ENCODE measurements around the gene STKLD1.

Gene STKLD1

DNA sequence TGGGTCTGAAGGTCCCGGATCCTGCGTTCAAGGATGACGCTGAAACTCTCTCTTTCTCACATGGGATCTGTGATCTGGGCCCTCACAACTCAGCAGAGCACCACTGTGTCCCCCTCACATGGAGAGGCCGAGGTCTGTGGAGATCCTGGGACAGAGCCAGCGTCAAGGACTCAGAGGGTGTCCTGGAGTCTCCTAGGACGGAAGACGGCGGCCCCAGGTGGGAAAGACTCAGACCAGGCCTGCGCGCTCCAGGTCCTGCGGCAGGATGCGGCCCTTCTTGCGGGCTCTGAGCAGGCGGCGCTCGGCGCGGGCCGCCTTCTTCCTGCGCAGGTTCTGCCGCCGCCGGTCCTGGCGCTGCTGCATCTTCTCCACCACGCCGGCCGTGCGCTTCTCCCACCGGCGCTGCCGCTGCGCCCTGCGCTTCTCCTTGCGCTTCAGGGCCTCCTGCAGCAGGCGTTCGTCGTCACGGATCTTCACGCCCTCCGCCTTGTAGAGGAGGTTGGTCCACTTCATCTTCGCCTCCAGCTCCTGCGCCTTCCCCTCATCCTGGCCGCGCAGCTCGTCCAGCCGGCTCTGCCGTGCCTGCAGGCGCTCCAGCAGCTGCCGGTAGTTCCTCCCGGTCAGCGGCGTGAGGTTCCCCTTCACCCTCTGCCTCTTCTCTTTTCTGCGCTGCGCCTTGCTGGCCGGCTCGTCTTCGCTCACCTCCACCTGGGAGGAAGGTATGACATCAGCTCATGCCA lies 44.4 kb upstream of the STKLD1 start:
- Histone ChIP-seq H4K20me1 (ENCODE audit: insufficient read depth) (no peaks in the 10 kb centered on the region), H3K4me2 (no peak overlapping the region), H3K36me3 (ENCODE audit: insufficient read depth) (no peaks in the 10 kb centered on the region), H3K4me1 (ENCODE audit: low read depth, poor library complexity, severe bottlenecking) (peaks cover 10% of the 10 kb centered on the region), H2AFZ (ENCODE audit: low read depth) (no peak overlapping the region), H3K27ac (no peak overlapping the region), H3K9ac (no peak overlapping the region), H3K27me3 (ENCODE audit: insufficient read depth, low read depth) (peaks cover 7% of the 10 kb centered on the region; the same call in 1 of the 2 replicates), H3K4me3 (IDR thresholded peaks at IDR 0.05; ENCODE audit: insufficient read depth, low read depth, low read length) (no peak overlapping the region), H3K79me2 (ENCODE audit: insufficient read depth, low read depth) (peaks cover 9% of the 10 kb centered on the region; the same call in 1 of the 2 replicates)
- TF ChIP-seq, protein P1, sequence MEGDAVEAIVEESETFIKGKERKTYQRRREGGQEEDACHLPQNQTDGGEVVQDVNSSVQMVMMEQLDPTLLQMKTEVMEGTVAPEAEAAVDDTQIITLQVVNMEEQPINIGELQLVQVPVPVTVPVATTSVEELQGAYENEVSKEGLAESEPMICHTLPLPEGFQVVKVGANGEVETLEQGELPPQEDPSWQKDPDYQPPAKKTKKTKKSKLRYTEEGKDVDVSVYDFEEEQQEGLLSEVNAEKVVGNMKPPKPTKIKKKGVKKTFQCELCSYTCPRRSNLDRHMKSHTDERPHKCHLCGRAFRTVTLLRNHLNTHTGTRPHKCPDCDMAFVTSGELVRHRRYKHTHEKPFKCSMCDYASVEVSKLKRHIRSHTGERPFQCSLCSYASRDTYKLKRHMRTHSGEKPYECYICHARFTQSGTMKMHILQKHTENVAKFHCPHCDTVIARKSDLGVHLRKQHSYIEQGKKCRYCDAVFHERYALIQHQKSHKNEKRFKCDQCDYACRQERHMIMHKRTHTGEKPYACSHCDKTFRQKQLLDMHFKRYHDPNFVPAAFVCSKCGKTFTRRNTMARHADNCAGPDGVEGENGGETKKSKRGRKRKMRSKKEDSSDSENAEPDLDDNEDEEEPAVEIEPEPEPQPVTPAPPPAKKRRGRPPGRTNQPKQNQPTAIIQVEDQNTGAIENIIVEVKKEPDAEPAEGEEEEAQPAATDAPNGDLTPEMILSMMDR (conservative IDR thresholded peaks at IDR 0.05; ENCODE audit: low read depth, low read length): no peak

DNA sequence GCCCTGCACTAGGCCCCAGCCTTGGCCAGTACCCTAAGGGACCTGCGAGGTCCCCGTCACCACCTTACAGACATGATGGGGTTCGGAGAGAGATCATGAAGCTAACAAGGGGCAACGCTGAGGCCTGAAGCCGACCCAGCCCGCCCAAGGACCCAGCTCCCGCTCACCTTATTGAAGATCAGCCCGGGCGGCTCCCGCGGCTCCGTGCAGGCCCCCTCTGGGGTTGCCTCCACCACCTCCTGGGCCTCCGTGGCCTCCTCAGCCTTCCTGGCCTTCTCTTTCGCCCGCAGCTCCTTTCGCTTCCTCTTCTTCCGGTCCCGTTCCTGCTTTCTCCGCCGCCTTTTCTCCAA lies 43.8 kb upstream of the STKLD1 start:
- Histone ChIP-seq H4K20me1 (ENCODE audit: insufficient read depth) (no peaks in the 10 kb centered on the region), H3K36me3 (ENCODE audit: insufficient read depth) (no peaks in the 10 kb centered on the region), H3K79me2 (ENCODE audit: insufficient read depth, low read depth) (peaks cover 9% of the 10 kb centered on the region; the same call in 1 of the 2 replicates)

DNA sequence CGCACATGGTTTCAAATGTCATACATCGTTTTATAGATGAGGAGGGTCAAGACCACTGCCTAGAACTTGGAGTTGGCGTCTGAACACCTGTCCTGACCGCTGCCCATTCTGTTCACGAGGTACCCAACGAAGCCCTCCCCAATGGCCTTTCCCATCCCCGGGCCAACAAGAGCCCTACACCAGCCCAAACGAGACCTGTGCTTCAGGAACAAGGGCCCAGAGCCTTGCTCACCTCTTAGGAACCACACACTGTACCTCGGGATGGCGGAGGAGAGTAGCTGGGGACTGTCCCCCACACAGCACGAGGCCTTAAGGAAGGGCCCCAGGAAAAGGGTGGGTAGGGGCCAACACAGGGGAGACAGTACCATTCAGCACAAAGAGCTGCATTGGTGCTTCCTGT lies 43.2 kb upstream of the STKLD1 start:
- Histone ChIP-seq H3K4me2 (no peak overlapping the region), H3K79me2 (ENCODE audit: insufficient read depth, low read depth) (peaks cover 9% of the 10 kb centered on the region; the same call in 1 of the 2 replicates), H2AFZ (ENCODE audit: low read depth) (no peak overlapping the region), H3K27ac (no peak overlapping the region), H3K36me3 (ENCODE audit: insufficient read depth) (no peaks in the 10 kb centered on the region), H3K9ac (no peak overlapping the region), H3K4me3 (IDR thresholded peaks at IDR 0.05; ENCODE audit: insufficient read depth, low read depth, low read length) (no peak overlapping the region), H3K27me3 (ENCODE audit: insufficient read depth, low read depth) (no peaks in the 10 kb centered on the region), H4K20me1 (ENCODE audit: insufficient read depth) (no peaks in the 10 kb centered on the region), H3K4me1 (ENCODE audit: low read depth, poor library complexity, severe bottlenecking) (peaks cover 10% of the 10 kb centered on the region)
- TF ChIP-seq, protein P1 (conservative IDR thresholded peaks at IDR 0.05; ENCODE audit: low read depth, low read length): no peak

More for the DNA sequence above, 43.8 kb upstream of the STKLD1 start:
- no peak overlapping the region for H3K4me3 ChIP-seq (IDR thresholded peaks at IDR 0.05; ENCODE audit: insufficient read depth, low read depth, low read length)
- H3K4me2 ChIP-seq: no peak overlapping the region
- TF ChIP-seq, protein P1 (conservative IDR thresholded peaks at IDR 0.05; ENCODE audit: low read depth, low read length): no peak
- H2AFZ ChIP-seq (ENCODE audit: low read depth): no peak overlapping the region
- peaks cover 2% of the 10 kb centered on the region; the same call in 1 of the 2 replicates for H3K27me3 ChIP-seq (ENCODE audit: insufficient read depth, low read depth)
- H3K27ac ChIP-seq: no peak overlapping the region
- H3K4me1 ChIP-seq (ENCODE audit: low read depth, poor library complexity, severe bottlenecking): peaks cover 10% of the 10 kb centered on the region
- H3K9ac ChIP-seq: no peak overlapping the region

DNA sequence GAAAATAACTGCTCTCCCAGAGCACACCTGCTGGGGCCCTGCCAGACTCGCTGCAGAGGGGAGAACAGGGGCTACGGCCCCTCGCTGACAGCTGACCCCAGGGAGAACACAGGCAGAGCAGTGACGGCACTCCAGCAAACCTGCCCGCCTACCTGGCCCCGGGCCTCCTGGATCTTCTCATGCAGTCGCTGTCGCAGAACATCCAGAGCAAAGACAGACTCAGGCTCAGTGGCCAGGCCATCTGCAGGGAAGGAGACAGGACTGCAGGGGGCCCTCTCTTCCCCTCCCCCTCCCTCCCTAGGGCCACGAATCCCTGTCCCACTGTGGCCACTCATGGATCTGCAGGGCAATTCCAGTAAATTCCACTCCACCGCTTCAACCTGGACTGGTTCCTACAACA lies 42.6 kb upstream of the STKLD1 start:
- no peak overlapping the region for H2AFZ ChIP-seq (ENCODE audit: low read depth)
- no peaks in the 10 kb centered on the region for H4K20me1 ChIP-seq (ENCODE audit: insufficient read depth)
- no peak overlapping the region for H3K4me2 ChIP-seq

More for the DNA sequence above, 42.6 kb upstream of the STKLD1 start:
- Histone ChIP-seq H3K36me3 (ENCODE audit: insufficient read depth) (no peaks in the 10 kb centered on the region), H3K4me3 (IDR thresholded peaks at IDR 0.05; ENCODE audit: insufficient read depth, low read depth, low read length) (no peak overlapping the region), H3K4me1 (ENCODE audit: low read depth, poor library complexity, severe bottlenecking) (peaks cover 10% of the 10 kb centered on the region), H3K79me2 (ENCODE audit: insufficient read depth, low read depth) (peaks cover 9% of the 10 kb centered on the region; the same call in 1 of the 2 replicates), H3K9ac (no peak overlapping the region), H3K27me3 (ENCODE audit: insufficient read depth, low read depth) (no peaks in the 10 kb centered on the region), H3K27ac (no peak overlapping the region)
- TF ChIP-seq, protein P1 (conservative IDR thresholded peaks at IDR 0.05; ENCODE audit: low read depth, low read length): no peak
